ENCODE measurements around the gene CKAP4.

CKAP4 gene

GRCh38 chr12:106211973-106212372 is 35.8 kb downstream of the CKAP4 start:
- Histone ChIP-seq H3K4me3 (ENCODE audit: low read depth in 1 of 2, low read length in 2 of 2) (no peak overlapping the region), H3K27me3 (ENCODE audit: control insufficient read depth in 1 of 2, insufficient read depth in 2 of 2, low read length in 2 of 2) (peaks cover 0 to 4% of the 10 kb centered on the region in 2 donors), H3K4me1 (ENCODE audit: control insufficient read depth in 1 of 2, insufficient read depth in 2 of 2, low read length in 2 of 2) (no peaks in the 10 kb centered on the region), H3K27ac (ENCODE audit: low read depth, low read length) (no peak overlapping the region), H3K9ac (ENCODE audit: low read depth in 1 of 2, low read length in 2 of 2) (no peak overlapping the region), H3K9me3 (ENCODE audit: control insufficient read depth in 1 of 2, low read length in 2 of 2) (no peaks in the 10 kb centered on the region), H3K36me3 (ENCODE audit: control insufficient read depth in 1 of 2, insufficient read depth in 2 of 2, low read length in 2 of 2) (no peaks in the 10 kb centered on the region)

GRCh38 chr12:106205208-106206069 is 42.4 kb downstream of the CKAP4 start:
- no peak overlapping the region for H3K4me3 ChIP-seq (ENCODE audit: low read depth in 1 of 2, low read length in 2 of 2)
- no peaks in the 10 kb centered on the region for H3K36me3 ChIP-seq (ENCODE audit: control insufficient read depth in 1 of 2, insufficient read depth in 2 of 2, low read length in 2 of 2)
- H3K9me3 ChIP-seq (ENCODE audit: control insufficient read depth in 1 of 2, low read length in 2 of 2), result no peaks in the 10 kb centered on the region
- no peaks in the 10 kb centered on the region for H3K27me3 ChIP-seq (ENCODE audit: control insufficient read depth in 1 of 2, insufficient read depth in 2 of 2, low read length in 2 of 2)
- H3K4me1 ChIP-seq (ENCODE audit: control insufficient read depth in 1 of 2, insufficient read depth in 2 of 2, low read length in 2 of 2), result no peaks in the 10 kb centered on the region
- no peak overlapping the region for H3K9ac ChIP-seq (ENCODE audit: low read depth in 1 of 2, low read length in 2 of 2)
- H3K27ac ChIP-seq (ENCODE audit: low read depth, low read length), result no peak overlapping the region

- Histone ChIP-seq H3K9ac (ENCODE audit: low read depth in 1 of 2, low read length in 2 of 2) (no peak overlapping the region), H3K27ac (ENCODE audit: low read depth, low read length) (no peak overlapping the region), H3K4me1 (ENCODE audit: control insufficient read depth in 1 of 2, insufficient read depth in 2 of 2, low read length in 2 of 2) (no peaks in the 10 kb centered on the region), H3K36me3 (ENCODE audit: control insufficient read depth in 1 of 2, insufficient read depth in 2 of 2, low read length in 2 of 2) (no peaks in the 10 kb centered on the region), H3K27me3 (ENCODE audit: control insufficient read depth in 1 of 2, insufficient read depth in 2 of 2, low read length in 2 of 2) (no peaks in the 10 kb centered on the region), H3K9me3 (ENCODE audit: control insufficient read depth in 1 of 2, low read length in 2 of 2) (no peaks in the 10 kb centered on the region), H3K4me3 (ENCODE audit: low read depth in 1 of 2, low read length in 2 of 2) (no peak overlapping the region)
Observed at GRCh38 chr12:106204312-106204711, 43.5 kb downstream of the CKAP4 start.

GRCh38 chr12:106197906-106198623 is 49.8 kb downstream of the CKAP4 start:
- Histone ChIP-seq H3K9me3 (ENCODE audit: control insufficient read depth in 1 of 2, low read length in 2 of 2) (no peaks in the 10 kb centered on the region), H3K27ac (ENCODE audit: low read depth, low read length) (no peak overlapping the region), H3K36me3 (ENCODE audit: control insufficient read depth in 1 of 2, insufficient read depth in 2 of 2, low read length in 2 of 2) (no peaks in the 10 kb centered on the region), H3K4me1 (ENCODE audit: control insufficient read depth in 1 of 2, insufficient read depth in 2 of 2, low read length in 2 of 2) (no peaks in the 10 kb centered on the region), H3K27me3 (ENCODE audit: control insufficient read depth in 1 of 2, insufficient read depth in 2 of 2, low read length in 2 of 2) (no peaks in the 10 kb centered on the region), H3K9ac (ENCODE audit: low read depth in 1 of 2, low read length in 2 of 2) (no peak overlapping the region), H3K4me3 (ENCODE audit: low read depth in 1 of 2, low read length in 2 of 2) (no peak overlapping the region)

- Histone ChIP-seq H3K27ac (ENCODE audit: low read depth, low read length) (no peak overlapping the region), H3K36me3 (ENCODE audit: control insufficient read depth in 1 of 2, insufficient read depth in 2 of 2, low read length in 2 of 2) (no peaks in the 10 kb centered on the region), H3K9ac (ENCODE audit: low read depth in 1 of 2, low read length in 2 of 2) (no peak overlapping the region), H3K4me3 (ENCODE audit: low read depth in 1 of 2, low read length in 2 of 2) (no peak overlapping the region), H3K9me3 (ENCODE audit: control insufficient read depth in 1 of 2, low read length in 2 of 2) (no peaks in the 10 kb centered on the region), H3K27me3 (ENCODE audit: control insufficient read depth in 1 of 2, insufficient read depth in 2 of 2, low read length in 2 of 2) (no peaks in the 10 kb centered on the region), H3K4me1 (ENCODE audit: control insufficient read depth in 1 of 2, insufficient read depth in 2 of 2, low read length in 2 of 2) (no peaks in the 10 kb centered on the region)
Observed at GRCh38 chr12:106195621-106196027, 52.2 kb downstream of the CKAP4 start.

- Histone ChIP-seq H3K4me1 (ENCODE audit: control insufficient read depth in 1 of 2, insufficient read depth in 2 of 2, low read length in 2 of 2) (no peaks in the 10 kb centered on the region), H3K27ac (ENCODE audit: low read depth, low read length) (no peak overlapping the region), H3K36me3 (ENCODE audit: control insufficient read depth in 1 of 2, insufficient read depth in 2 of 2, low read length in 2 of 2) (no peaks in the 10 kb centered on the region), H3K4me3 (ENCODE audit: low read depth in 1 of 2, low read length in 2 of 2) (no peak overlapping the region), H3K27me3 (ENCODE audit: control insufficient read depth in 1 of 2, insufficient read depth in 2 of 2, low read length in 2 of 2) (no peaks in the 10 kb centered on the region), H3K9me3 (ENCODE audit: control insufficient read depth in 1 of 2, low read length in 2 of 2) (no peaks in the 10 kb centered on the region), H3K9ac (ENCODE audit: low read depth in 1 of 2, low read length in 2 of 2) (no peak overlapping the region)
Observed at GRCh38 chr12:106194351-106194750, 53.5 kb downstream of the CKAP4 start.

GRCh38 chr12:106193394-106194215 is 54.2 kb downstream of the CKAP4 start:
- Histone ChIP-seq H3K27me3 (ENCODE audit: control insufficient read depth in 1 of 2, insufficient read depth in 2 of 2, low read length in 2 of 2) (no peaks in the 10 kb centered on the region), H3K4me1 (ENCODE audit: control insufficient read depth in 1 of 2, insufficient read depth in 2 of 2, low read length in 2 of 2) (no peaks in the 10 kb centered on the region), H3K9me3 (ENCODE audit: control insufficient read depth in 1 of 2, low read length in 2 of 2) (no peaks in the 10 kb centered on the region), H3K36me3 (ENCODE audit: control insufficient read depth in 1 of 2, insufficient read depth in 2 of 2, low read length in 2 of 2) (no peaks in the 10 kb centered on the region), H3K27ac (ENCODE audit: low read depth, low read length) (no peak overlapping the region), H3K9ac (ENCODE audit: low read depth in 1 of 2, low read length in 2 of 2) (no peak overlapping the region), H3K4me3 (ENCODE audit: low read depth in 1 of 2, low read length in 2 of 2) (no peak overlapping the region)

- Histone ChIP-seq H3K4me3 (ENCODE audit: low read depth in 1 of 2, low read length in 2 of 2) (no peak overlapping the region), H3K27me3 (ENCODE audit: control insufficient read depth in 1 of 2, insufficient read depth in 2 of 2, low read length in 2 of 2) (no peaks in the 10 kb centered on the region), H3K9me3 (ENCODE audit: control insufficient read depth in 1 of 2, low read length in 2 of 2) (no peaks in the 10 kb centered on the region), H3K27ac (ENCODE audit: low read depth, low read length) (no peak overlapping the region), H3K9ac (ENCODE audit: low read depth in 1 of 2, low read length in 2 of 2) (no peak overlapping the region), H3K36me3 (ENCODE audit: control insufficient read depth in 1 of 2, insufficient read depth in 2 of 2, low read length in 2 of 2) (no peaks in the 10 kb centered on the region), H3K4me1 (ENCODE audit: control insufficient read depth in 1 of 2, insufficient read depth in 2 of 2, low read length in 2 of 2) (no peaks in the 10 kb centered on the region)
Observed at GRCh38 chr12:106192659-106193393, 55.0 kb downstream of the CKAP4 start.

- no peaks in the 10 kb centered on the region for H3K27me3 ChIP-seq (ENCODE audit: control insufficient read depth in 1 of 2, insufficient read depth in 2 of 2, low read length in 2 of 2)
- H3K27ac ChIP-seq (ENCODE audit: low read depth, low read length), result no peak overlapping the region
- H3K9ac ChIP-seq (ENCODE audit: low read depth in 1 of 2, low read length in 2 of 2), result no peak overlapping the region
- no peaks in the 10 kb centered on the region for H3K4me1 ChIP-seq (ENCODE audit: control insufficient read depth in 1 of 2, insufficient read depth in 2 of 2, low read length in 2 of 2)
- no peak overlapping the region for H3K4me3 ChIP-seq (ENCODE audit: low read depth in 1 of 2, low read length in 2 of 2)
- H3K9me3 ChIP-seq (ENCODE audit: control insufficient read depth in 1 of 2, low read length in 2 of 2), result no peaks in the 10 kb centered on the region
- H3K36me3 ChIP-seq (ENCODE audit: control insufficient read depth in 1 of 2, insufficient read depth in 2 of 2, low read length in 2 of 2), result no peaks in the 10 kb centered on the region
Observed at GRCh38 chr12:106190581-106190980, 57.2 kb downstream of the CKAP4 start.

All from duodenal mucosa (tissue), 2 donors.